Activated T-helper 2 cell treated with anti-CD3 and anti-CD28 coated beads, Interferon-gamma antibody, Interleukin-2, Interleukin-4, amounts not matched to agents 10 μg/mL and 5 μg/mL and 100 μg/mL, durations not matched to agents 14 hours and 24 hours and 36 hours (primary cell): ENCODE results near the gene CUEDC1. TPM values are rescaled to one million over a fixed set of nuclear protein-coding genes. Genes with fewer than 3 reads are reported as not detected.

Experiments used
- total RNA-seq: library from RNA; stranded (reverse); gene quantifications from 2 replicates; pipeline ENCODE4 v1.2.3, GENCODE V29; 2022

Gene CUEDC1
- total RNA-seq, 1 donor from 2014 or later: 0.34 TPM

Other genes starting within 250 kb of the CUEDC1 start
- gene CCDC182, start 210.1 kb downstream of the CUEDC1 start, total RNA-seq: not detected in 2 replicates
- 69.5 and 71.6 TPM in 2 replicates for gene MRPS23, start 105.4 kb downstream of the CUEDC1 start, total RNA-seq
- gene VEZF1, start 32.8 kb upstream of the CUEDC1 start, total RNA-seq: 37.1 and 38.7 TPM in 2 replicates
- 448 and 450 TPM in 2 replicates for gene SRSF1, start 51.8 kb upstream of the CUEDC1 start, total RNA-seq
- 33.3 and 33.6 TPM in 2 replicates for gene DYNLL2, start 128.0 kb upstream of the CUEDC1 start, total RNA-seq
- 0.05 and 0.09 TPM in 2 replicates for gene OR4D1, start 193.0 kb upstream of the CUEDC1 start, total RNA-seq
- gene OR4D2, start 211.6 kb upstream of the CUEDC1 start, total RNA-seq: not detected in 2 replicates
- not detected in 2 replicates for gene EPX, start 237.3 kb upstream of the CUEDC1 start, total RNA-seq